Smooth muscle cell (in vitro differentiated cells): ENCODE data around the gene ATP6V1G3. TPM values are rescaled to one million over a fixed set of nuclear protein-coding genes. Genes with fewer than 3 reads are reported as not detected.
A peak's percentile ranks its signal among the peaks of the same experiment; 100 is the strongest.
"Not testable (repeated sequence)": the region's sequence is repeated elsewhere in the genome, so short reads cannot be mapped to it uniquely, and the experiment has no call there.

Experiments
- DNase-seq: peaks from one replicate; lab custom pipeline; 2025; ENCODE audit not compliant: unreplicated experiment; lab: John Stamatoyannopoulos, UW
- H2AFZ ChIP-seq: fragments of 200-600 bp; sonication (generic); 2 replicates; pipeline ENCODE4 v1.6.0; 2016; ENCODE audit warnings: antibody characterized with exemption, low read depth, mild to moderate bottlenecking
- H3F3A ChIP-seq: fragments of 200-600 bp; sonication (generic); 2 replicates; pipeline ENCODE4 v1.6.0; 2017; ENCODE audit warnings: antibody characterized with exemption, low read depth
- H3K27ac ChIP-seq: fragments of 200-600 bp; sonication (generic); 2 replicates; pipeline ENCODE4 v1.5.1; 2016; ENCODE audit warnings: low read depth, mild to moderate bottlenecking
- H3K27me3 ChIP-seq: fragments of 200-600 bp; sonication (generic); 2 replicates; pipeline ENCODE4 v1.6.1; 2016; ENCODE audit warnings: low read depth, mild to moderate bottlenecking
- H3K36me3 ChIP-seq: fragments of 200-600 bp; sonication (generic); 2 replicates; pipeline ENCODE4 v1.5.1; 2016; ENCODE audit warnings: low read depth
- H3K4me1 ChIP-seq: fragments of 200-600 bp; sonication (generic); 2 replicates; pipeline ENCODE4 v1.5.1; 2016; ENCODE audit warnings: low read depth
- H3K4me2 ChIP-seq: fragments of 200-600 bp; sonication (generic); 2 replicates; pipeline ENCODE4 v1.6.0; 2016; ENCODE audit warnings: mild to moderate bottlenecking
- H3K4me3 ChIP-seq: fragments of 200-600 bp; sonication (generic); 2 replicates; pipeline ENCODE4 v1.5.1; 2016; ENCODE audit warnings: mild to moderate bottlenecking
- H3K79me2 ChIP-seq: fragments of 200-600 bp; sonication (generic); 2 replicates; pipeline ENCODE4 v1.6.0; 2016; ENCODE audit warnings: low read depth, mild to moderate bottlenecking
- H3K9ac ChIP-seq: fragments of 200-600 bp; sonication (generic); 2 replicates; pipeline ENCODE4 v1.6.0; 2016; ENCODE audit warnings: low read depth
- H3K9me3 ChIP-seq: fragments of 200-600 bp; sonication (generic); replicated peaks from 2 replicates; pipeline ENCODE4 v1.5.1; 2016; ENCODE audit warnings: low read depth
- H4K20me1 ChIP-seq: fragments of 200-600 bp; sonication (generic); 2 replicates; pipeline ENCODE4 v1.6.0; 2016; ENCODE audit warnings: low read depth
- WGBS: methylation state at CpG from one replicate; pipeline ENCODE4 v1.1.7; 2016; ENCODE audit warnings: low lambda C conversion rate; 5-methylcytosine and 5-hydroxymethylcytosine counted together
- polyA plus RNA-seq: library from polyadenylated mRNA; unstranded; fragments of >200 nt; fragmentation: Nextera tagmentation; extraction: Ambion mirVana; gene quantifications from 2 replicates; pipeline ENCODE4 v1.2.1, GENCODE V29; 2016
- total RNA-seq: library from RNA; depleted of rRNA; stranded (reverse); fragments of >200 nt; gene quantifications from 2 replicates; pipeline ENCODE4 v1.2.3, GENCODE V29; 2014
- TF ChIP-seq, protein P1 (sequence below): fragments of 200-600 bp; sonication (generic); IDR thresholded peaks from 2 replicates; pipeline ENCODE4 v1.5.1; 2017; ENCODE audit warnings: borderline replicate concordance, mild to moderate bottlenecking, antibody characterized with exemption; ENCODE audit not compliant: insufficient read depth, poor library complexity, severe bottlenecking

Gene ATP6V1G3
- total and polyA plus RNA-seq, 2 experiments from 2014 or later, result not detected

DNA sequence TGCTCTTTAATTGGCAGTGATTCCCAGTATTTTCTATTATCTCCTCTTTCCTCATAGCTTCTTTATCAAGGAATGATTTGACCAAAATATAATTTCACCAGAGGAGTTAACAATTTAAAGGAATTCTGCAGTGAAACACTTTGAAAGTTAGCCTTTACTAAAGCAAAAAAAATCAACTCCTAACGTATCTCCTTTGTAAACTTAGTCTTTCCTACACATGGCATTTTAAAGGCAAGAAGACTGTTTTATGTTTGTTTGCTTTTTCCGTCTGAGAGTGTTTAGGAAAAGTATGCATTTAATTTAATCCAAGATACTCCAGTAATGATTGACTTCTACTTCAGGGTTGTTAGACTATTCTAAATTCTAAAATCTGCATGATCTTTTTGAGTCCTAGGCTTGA is 15.9 kb downstream of the ATP6V1G3 start:
- Histone ChIP-seq H3K27me3 (no peaks in the 10 kb centered on the region), H4K20me1 (no peaks in the 10 kb centered on the region), H3K79me2 (no peaks in the 10 kb centered on the region), H3K9ac (no peak overlapping the region), H3F3A (no peaks in the 10 kb centered on the region), H3K27ac (no peak overlapping the region), H3K4me2 (no peak overlapping the region), H3K4me1 (no peaks in the 10 kb centered on the region), H3K36me3 (no peaks in the 10 kb centered on the region), H2AFZ (peak overlapping the region; percentile 64), H3K9me3 (no peaks in the 10 kb centered on the region), H3K4me3 (no peak overlapping the region)
- DNase-seq, result no peak
- WGBS, result 40% methylated on average over 2 of the region's 2 CpGs
- TF ChIP-seq, protein P1, sequence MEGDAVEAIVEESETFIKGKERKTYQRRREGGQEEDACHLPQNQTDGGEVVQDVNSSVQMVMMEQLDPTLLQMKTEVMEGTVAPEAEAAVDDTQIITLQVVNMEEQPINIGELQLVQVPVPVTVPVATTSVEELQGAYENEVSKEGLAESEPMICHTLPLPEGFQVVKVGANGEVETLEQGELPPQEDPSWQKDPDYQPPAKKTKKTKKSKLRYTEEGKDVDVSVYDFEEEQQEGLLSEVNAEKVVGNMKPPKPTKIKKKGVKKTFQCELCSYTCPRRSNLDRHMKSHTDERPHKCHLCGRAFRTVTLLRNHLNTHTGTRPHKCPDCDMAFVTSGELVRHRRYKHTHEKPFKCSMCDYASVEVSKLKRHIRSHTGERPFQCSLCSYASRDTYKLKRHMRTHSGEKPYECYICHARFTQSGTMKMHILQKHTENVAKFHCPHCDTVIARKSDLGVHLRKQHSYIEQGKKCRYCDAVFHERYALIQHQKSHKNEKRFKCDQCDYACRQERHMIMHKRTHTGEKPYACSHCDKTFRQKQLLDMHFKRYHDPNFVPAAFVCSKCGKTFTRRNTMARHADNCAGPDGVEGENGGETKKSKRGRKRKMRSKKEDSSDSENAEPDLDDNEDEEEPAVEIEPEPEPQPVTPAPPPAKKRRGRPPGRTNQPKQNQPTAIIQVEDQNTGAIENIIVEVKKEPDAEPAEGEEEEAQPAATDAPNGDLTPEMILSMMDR, result no peak

- H3K79me2 ChIP-seq, H3F3A ChIP-seq, H3K9ac ChIP-seq, H3K4me3 ChIP-seq, H3K4me1 ChIP-seq, DNase-seq, H3K36me3 ChIP-seq, H3K27ac ChIP-seq, H4K20me1 ChIP-seq, H3K4me2 ChIP-seq, H3K27me3 ChIP-seq, H3K9me3 ChIP-seq: not testable (repeated sequence)
- H2AFZ ChIP-seq, result peak overlapping the region; percentile 64
- WGBS, result 74% methylated on average over 10 of the region's 10 CpGs
These were observed 16.4 kb downstream of the ATP6V1G3 start for GRCh38 chr1:198524127-198524526.

DNA sequence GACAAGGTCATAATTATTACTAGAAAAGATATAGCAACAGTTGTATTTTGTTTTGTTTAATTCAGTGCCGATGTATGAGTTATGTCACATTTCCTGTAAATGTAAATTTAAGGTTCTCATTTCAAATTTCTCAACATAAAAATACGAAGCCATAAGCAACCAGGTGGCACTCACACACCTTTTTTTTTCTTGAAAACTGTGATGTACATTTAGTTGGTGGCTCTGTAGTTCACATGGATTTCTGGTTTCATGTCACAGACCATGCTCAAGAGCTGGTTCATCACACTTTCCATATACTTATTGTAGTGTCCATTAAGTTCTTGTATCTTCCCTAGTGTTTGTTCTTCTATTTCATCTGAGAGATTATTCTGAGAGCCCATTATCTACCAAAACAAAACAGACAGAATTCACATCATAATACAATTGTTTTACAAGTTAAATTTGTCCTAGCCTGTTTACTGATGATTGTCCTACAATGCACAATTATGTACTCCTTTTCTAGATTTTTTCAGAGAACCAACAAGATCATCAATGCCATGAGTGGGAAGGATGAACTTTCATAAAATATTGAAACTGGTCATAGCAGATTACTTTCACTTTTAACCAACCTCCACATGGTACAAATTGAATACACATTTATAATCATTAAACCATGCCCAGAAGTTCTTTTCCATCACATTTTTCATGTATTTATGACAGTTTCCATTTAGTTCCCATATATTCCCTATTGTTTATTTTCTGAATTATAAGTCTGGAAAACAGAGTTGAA is 17.1 kb downstream of the ATP6V1G3 start:
- Histone ChIP-seq H3K27ac (no peak overlapping the region), H3K4me3 (no peak overlapping the region), H3K27me3 (no peaks in the 10 kb centered on the region), H3K36me3 (no peaks in the 10 kb centered on the region), H3K9me3 (no peaks in the 10 kb centered on the region), H3K9ac (no peak overlapping the region), H4K20me1 (no peaks in the 10 kb centered on the region), H3F3A (no peaks in the 10 kb centered on the region), H2AFZ (no peak overlapping the region), H3K4me1 (no peaks in the 10 kb centered on the region), H3K79me2 (no peaks in the 10 kb centered on the region), H3K4me2 (no peak overlapping the region)
- TF ChIP-seq, protein P1, result no peak
- WGBS, result 93% methylated on average over 2 of the region's 2 CpGs
- DNase-seq, result no peak

GRCh38 chr1:198520524-198521254 is 19.8 kb downstream of the ATP6V1G3 start:
- no peak overlapping the region for H3K4me3 ChIP-seq
- TF ChIP-seq, protein P1, result no peak
- no peaks in the 10 kb centered on the region for H4K20me1 ChIP-seq
- no peaks in the 10 kb centered on the region for H3K36me3 ChIP-seq
- no peak overlapping the region for H3K27ac ChIP-seq
- H2AFZ ChIP-seq, result no peak overlapping the region
- no peak for DNase-seq
- no peaks in the 10 kb centered on the region for H3K4me1 ChIP-seq
- no peak overlapping the region for H3K4me2 ChIP-seq
- 73% methylated on average over 5 of the region's 5 CpGs for WGBS
- H3F3A ChIP-seq, result peaks cover 4% of the 10 kb centered on the region
- H3K27me3 ChIP-seq, result no peaks in the 10 kb centered on the region
- H3K79me2 ChIP-seq, result no peaks in the 10 kb centered on the region
- no peaks in the 10 kb centered on the region for H3K9me3 ChIP-seq
- H3K9ac ChIP-seq, result no peak overlapping the region
